Hepatocyte (in vitro differentiated cells): ENCODE results near the gene SHC4. TPM values are rescaled to one million over a fixed set of nuclear protein-coding genes. Genes with fewer than 3 reads are reported as not detected.

ENCODE experiments used
- DNase-seq: peaks from one replicate; pipeline ENCODE4 v3.0.0-alpha.2; 2016; ENCODE audit warnings: low spot score
- H2AFZ ChIP-seq: fragments of 200-600 bp; sonication (generic); 2 replicates; pipeline ENCODE4 v1.6.0; 2016; ENCODE audit warnings: antibody characterized with exemption, mild to moderate bottlenecking
- H3K27ac ChIP-seq: fragments of 200-600 bp; sonication (generic); 2 replicates; pipeline ENCODE4 v1.5.1; 2016; ENCODE audit warnings: mild to moderate bottlenecking
- H3K27me3 ChIP-seq: fragments of 200-600 bp; sonication (generic); 2 replicates; pipeline ENCODE4 v1.6.1; 2016
- H3K36me3 ChIP-seq: fragments of 200-600 bp; sonication (generic); replicated peaks from 2 replicates; pipeline ENCODE4 v1.5.1; 2016; ENCODE audit warnings: low read depth; ENCODE audit not compliant: insufficient read depth
- H3K4me1 ChIP-seq: fragments of 200-600 bp; sonication (generic); 2 replicates; pipeline ENCODE4 v1.5.1; 2016; ENCODE audit warnings: mild to moderate bottlenecking, moderate library complexity; ENCODE audit not compliant: insufficient read depth
- H3K4me2 ChIP-seq: fragments of 200-600 bp; sonication (generic); 2 replicates; pipeline ENCODE4 v1.6.0; 2016
- H3K4me3 ChIP-seq: fragments of 200-600 bp; sonication (generic); 2 replicates; pipeline ENCODE4 v1.5.1; 2016; ENCODE audit warnings: mild to moderate bottlenecking
- H3K79me2 ChIP-seq: fragments of 200-600 bp; sonication (generic); 2 replicates; pipeline ENCODE4 v1.6.0; 2017; ENCODE audit warnings: mild to moderate bottlenecking
- H3K9me2 ChIP-seq: fragments of 200-600 bp; sonication (generic); replicated peaks from 2 replicates; pipeline ENCODE4 v1.6.0; 2017; ENCODE audit warnings: mild to moderate bottlenecking; ENCODE audit not compliant: insufficient read depth
- H3K9me3 ChIP-seq: fragments of 200-600 bp; sonication (generic); 2 replicates; pipeline ENCODE4 v1.5.1; 2016; ENCODE audit warnings: low read depth, mild to moderate bottlenecking
- H4K20me1 ChIP-seq: fragments of 200-600 bp; sonication (generic); 2 replicates; pipeline ENCODE4 v1.6.0; 2016; ENCODE audit warnings: mild to moderate bottlenecking; ENCODE audit not compliant: insufficient read depth, poor library complexity, severe bottlenecking
- EZH2 ChIP-seq: fragments of 200-600 bp; sonication (generic); IDR thresholded peaks from 2 replicates; pipeline ENCODE4 v1.6.1; 2016; ENCODE audit warnings: antibody characterized with exemption, mild to moderate bottlenecking, borderline replicate concordance
- EZH2phosphoT487 ChIP-seq: fragments of 200-600 bp; sonication (generic); IDR thresholded peaks from one replicate; pipeline ENCODE4 v1.6.1; 2018; ENCODE audit warnings: antibody characterized with exemption, mild to moderate bottlenecking, low read depth, moderate library complexity; ENCODE audit not compliant: unreplicated experiment, severe bottlenecking
- WGBS: methylation state at CpG from one replicate; pipeline ENCODE4 v1.1.6; 2016; ENCODE audit warnings: low lambda C conversion rate; ENCODE audit errors: missing lambda C conversion rate; 5-methylcytosine and 5-hydroxymethylcytosine counted together
- polyA plus RNA-seq: library from polyadenylated mRNA; unstranded; fragments of >200 nt; fragmentation: Nextera tagmentation; extraction: Ambion mirVana; gene quantifications from 2 replicates; pipeline ENCODE4 v1.2.1, GENCODE V29; 2016
- small RNA-seq: library from RNA; depleted of rRNA; stranded (forward); fragments of <200 nt; gene quantifications from one replicate; pipeline ENCODE3, GENCODE V24; 2014
- total RNA-seq: library from RNA; depleted of rRNA; stranded (reverse); fragments of >200 nt; gene quantifications from 2 replicates; pipeline ENCODE4 v1.2.3, GENCODE V29; 2014
- TF ChIP-seq, protein P1 (sequence below): fragments of 200-600 bp; sonication (generic); IDR thresholded peaks from 2 replicates; pipeline ENCODE4 v1.5.1; 2016; ENCODE audit warnings: antibody characterized with exemption, mild to moderate bottlenecking; ENCODE audit not compliant: poor library complexity

The SHC4 gene
- total and polyA plus RNA-seq, 2 experiments from 2014 or later = 0.75 to 1.00 TPM

DNA sequence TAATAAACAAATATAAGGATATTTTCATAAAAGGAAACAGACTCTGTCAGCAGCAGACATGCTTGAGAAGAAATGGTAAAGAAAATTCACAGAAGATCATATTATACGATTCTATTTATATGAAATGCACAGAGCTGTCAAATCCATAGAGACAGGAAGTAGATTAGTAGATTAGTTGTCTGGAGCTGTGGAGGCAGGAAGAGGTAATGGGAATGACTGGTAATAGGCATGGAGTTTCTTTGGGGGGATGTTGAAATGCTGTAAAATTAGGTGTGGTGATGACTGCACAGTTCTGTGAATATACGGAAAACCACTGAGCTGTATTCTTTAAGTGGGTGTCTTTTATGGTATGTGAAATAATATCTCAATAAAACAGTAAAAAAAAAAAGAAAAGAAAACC, 188.2 kb downstream of the SHC4 start:
- no peaks in the 10 kb centered on the region for H3K36me3 ChIP-seq
- no peaks in the 10 kb centered on the region for H3K9me3 ChIP-seq
- H3K27ac ChIP-seq = no peak overlapping the region
- H4K20me1 ChIP-seq = no peaks in the 10 kb centered on the region
- H3K27me3 ChIP-seq = no peaks in the 10 kb centered on the region
- DNase-seq = no peak
- WGBS = 91% methylated on average over 2 of the region's 2 CpGs
- no peak overlapping the region for H2AFZ ChIP-seq
- H3K79me2 ChIP-seq = no peaks in the 10 kb centered on the region
- H3K4me3 ChIP-seq = no peak overlapping the region
- TF ChIP-seq, protein P1, sequence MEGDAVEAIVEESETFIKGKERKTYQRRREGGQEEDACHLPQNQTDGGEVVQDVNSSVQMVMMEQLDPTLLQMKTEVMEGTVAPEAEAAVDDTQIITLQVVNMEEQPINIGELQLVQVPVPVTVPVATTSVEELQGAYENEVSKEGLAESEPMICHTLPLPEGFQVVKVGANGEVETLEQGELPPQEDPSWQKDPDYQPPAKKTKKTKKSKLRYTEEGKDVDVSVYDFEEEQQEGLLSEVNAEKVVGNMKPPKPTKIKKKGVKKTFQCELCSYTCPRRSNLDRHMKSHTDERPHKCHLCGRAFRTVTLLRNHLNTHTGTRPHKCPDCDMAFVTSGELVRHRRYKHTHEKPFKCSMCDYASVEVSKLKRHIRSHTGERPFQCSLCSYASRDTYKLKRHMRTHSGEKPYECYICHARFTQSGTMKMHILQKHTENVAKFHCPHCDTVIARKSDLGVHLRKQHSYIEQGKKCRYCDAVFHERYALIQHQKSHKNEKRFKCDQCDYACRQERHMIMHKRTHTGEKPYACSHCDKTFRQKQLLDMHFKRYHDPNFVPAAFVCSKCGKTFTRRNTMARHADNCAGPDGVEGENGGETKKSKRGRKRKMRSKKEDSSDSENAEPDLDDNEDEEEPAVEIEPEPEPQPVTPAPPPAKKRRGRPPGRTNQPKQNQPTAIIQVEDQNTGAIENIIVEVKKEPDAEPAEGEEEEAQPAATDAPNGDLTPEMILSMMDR = no peak
- no peak for TF ChIP-seq EZH2
- no peak for TF ChIP-seq EZH2phosphoT487
- H3K4me2 ChIP-seq = no peak overlapping the region
- no peaks in the 10 kb centered on the region for H3K9me2 ChIP-seq
- no peaks in the 10 kb centered on the region for H3K4me1 ChIP-seq

DNA sequence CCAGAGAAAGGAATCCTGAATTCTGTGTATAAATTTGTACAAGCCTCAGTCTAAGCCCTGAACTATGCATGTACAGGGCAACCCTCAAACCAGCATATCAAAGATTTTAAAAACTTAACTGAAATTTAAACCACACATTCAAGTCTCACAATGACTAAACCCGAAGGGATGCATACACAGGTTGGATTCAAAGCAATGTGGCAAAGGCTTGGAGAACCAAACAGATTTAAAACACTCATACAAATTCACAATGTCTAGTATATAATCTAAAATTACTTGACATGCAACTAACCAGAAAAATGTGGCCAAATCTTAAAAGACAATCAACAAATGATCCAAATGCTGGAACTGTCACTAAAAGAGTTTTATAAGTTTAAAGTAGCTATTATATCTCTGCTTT, 189.2 kb downstream of the SHC4 start:
- Histone ChIP-seq H3K4me3 (no peak overlapping the region), H3K4me2 (no peak overlapping the region)

More for the DNA sequence above, 189.2 kb downstream of the SHC4 start:
- Histone ChIP-seq H3K4me1 (no peaks in the 10 kb centered on the region), H2AFZ (no peak overlapping the region), H3K27ac (no peak overlapping the region), H3K27me3 (no peaks in the 10 kb centered on the region), H3K9me2 (no peaks in the 10 kb centered on the region), H4K20me1 (no peaks in the 10 kb centered on the region), H3K36me3 (no peaks in the 10 kb centered on the region), H3K79me2 (no peaks in the 10 kb centered on the region), H3K9me3 (no peaks in the 10 kb centered on the region)
- WGBS = 100% methylated on average over 1 of the region's 1 CpG
- DNase-seq = no peak
- TF ChIP-seq, protein P1 = no peak
- TF ChIP-seq EZH2phosphoT487 (no peak), EZH2 (no peak)

Small RNAs within 50 kb of the gene (small RNA-seq; reads per million reads assigned to genes)
- not detected for gene RF00019

Other genes with a start within 250 kb of the SHC4 start
- 5.0 and 6.3 TPM in 2 replicates for gene CEP152, start 152.8 kb downstream of the SHC4 start, total RNA-seq
- 3.8 and 4.7 TPM in 2 replicates for gene CEP152, start 152.8 kb downstream of the SHC4 start, polyA plus RNA-seq
- 198 and 218 TPM in 2 replicates for gene EID1, start 85.8 kb downstream of the SHC4 start, total RNA-seq
- gene EID1, start 85.8 kb downstream of the SHC4 start, polyA plus RNA-seq = 228 and 242 TPM in 2 replicates
- gene SECISBP2L, start 82.5 kb upstream of the SHC4 start, total RNA-seq = 34.0 and 41.7 TPM in 2 replicates
- 12.0 and 18.4 TPM in 2 replicates for gene SECISBP2L, start 82.5 kb upstream of the SHC4 start, polyA plus RNA-seq
- 97.9 and 127 TPM in 2 replicates for gene COPS2, start 191.7 kb upstream of the SHC4 start, total RNA-seq
- gene COPS2, start 191.7 kb upstream of the SHC4 start, polyA plus RNA-seq = 26.1 and 37.4 TPM in 2 replicates
- 27.5 and 31.4 TPM in 2 replicates for gene GALK2, start 206.3 kb upstream of the SHC4 start, total RNA-seq
- 20.1 and 25.3 TPM in 2 replicates for gene GALK2, start 206.3 kb upstream of the SHC4 start, polyA plus RNA-seq